ENCODE results near the gene GALNT9.

GALNT9 gene

DNA sequence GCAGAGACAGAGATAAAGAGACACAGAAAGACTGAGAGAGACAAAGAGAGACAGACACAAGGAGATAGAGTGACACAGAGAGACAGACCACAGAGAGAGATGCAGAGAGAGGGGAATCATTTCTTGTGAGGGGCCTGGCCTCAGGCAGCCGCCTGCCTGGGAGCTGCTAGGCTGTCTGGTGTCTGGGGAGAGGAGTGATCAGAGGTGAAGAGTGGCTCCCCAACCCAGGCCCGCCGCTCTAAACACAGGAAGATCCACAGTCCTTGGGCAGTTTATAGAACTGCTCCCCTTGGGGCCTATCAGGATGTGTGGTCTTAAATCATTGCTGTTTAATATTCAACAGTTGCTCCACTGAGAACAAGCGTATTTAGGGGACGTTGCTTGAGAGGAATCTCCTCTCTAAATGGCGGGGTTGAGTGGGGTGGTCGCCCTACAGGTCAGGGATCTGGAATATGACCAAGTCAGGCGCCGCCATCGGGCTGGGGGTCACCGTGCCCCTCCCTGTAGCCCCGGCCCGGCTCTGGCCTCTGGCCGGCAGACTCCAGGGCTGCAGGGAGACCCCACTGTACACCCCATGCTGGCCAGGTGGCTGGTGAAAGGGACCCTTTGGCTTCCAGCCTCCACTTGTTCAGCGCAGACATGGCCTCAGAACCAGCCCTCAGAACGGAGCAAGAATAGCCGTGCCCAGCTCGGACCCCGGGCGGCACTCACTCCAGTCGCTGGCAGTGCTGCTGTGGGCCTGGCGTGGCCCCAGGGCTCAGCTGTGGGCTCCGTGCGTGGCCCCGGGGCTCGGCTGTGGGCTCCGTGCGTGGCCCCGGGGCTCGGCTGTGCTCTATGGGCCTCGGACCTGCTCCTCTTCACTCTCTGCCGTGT lies 89.4 kb downstream of the GALNT9 start:
- DNase-seq (ENCODE audit: low spot score), result no peak
- TF ChIP-seq, protein P1, sequence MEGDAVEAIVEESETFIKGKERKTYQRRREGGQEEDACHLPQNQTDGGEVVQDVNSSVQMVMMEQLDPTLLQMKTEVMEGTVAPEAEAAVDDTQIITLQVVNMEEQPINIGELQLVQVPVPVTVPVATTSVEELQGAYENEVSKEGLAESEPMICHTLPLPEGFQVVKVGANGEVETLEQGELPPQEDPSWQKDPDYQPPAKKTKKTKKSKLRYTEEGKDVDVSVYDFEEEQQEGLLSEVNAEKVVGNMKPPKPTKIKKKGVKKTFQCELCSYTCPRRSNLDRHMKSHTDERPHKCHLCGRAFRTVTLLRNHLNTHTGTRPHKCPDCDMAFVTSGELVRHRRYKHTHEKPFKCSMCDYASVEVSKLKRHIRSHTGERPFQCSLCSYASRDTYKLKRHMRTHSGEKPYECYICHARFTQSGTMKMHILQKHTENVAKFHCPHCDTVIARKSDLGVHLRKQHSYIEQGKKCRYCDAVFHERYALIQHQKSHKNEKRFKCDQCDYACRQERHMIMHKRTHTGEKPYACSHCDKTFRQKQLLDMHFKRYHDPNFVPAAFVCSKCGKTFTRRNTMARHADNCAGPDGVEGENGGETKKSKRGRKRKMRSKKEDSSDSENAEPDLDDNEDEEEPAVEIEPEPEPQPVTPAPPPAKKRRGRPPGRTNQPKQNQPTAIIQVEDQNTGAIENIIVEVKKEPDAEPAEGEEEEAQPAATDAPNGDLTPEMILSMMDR (IDR thresholded peaks at IDR 0.05; ENCODE audit: extremely low read depth, missing control alignments), result no peak

DNA sequence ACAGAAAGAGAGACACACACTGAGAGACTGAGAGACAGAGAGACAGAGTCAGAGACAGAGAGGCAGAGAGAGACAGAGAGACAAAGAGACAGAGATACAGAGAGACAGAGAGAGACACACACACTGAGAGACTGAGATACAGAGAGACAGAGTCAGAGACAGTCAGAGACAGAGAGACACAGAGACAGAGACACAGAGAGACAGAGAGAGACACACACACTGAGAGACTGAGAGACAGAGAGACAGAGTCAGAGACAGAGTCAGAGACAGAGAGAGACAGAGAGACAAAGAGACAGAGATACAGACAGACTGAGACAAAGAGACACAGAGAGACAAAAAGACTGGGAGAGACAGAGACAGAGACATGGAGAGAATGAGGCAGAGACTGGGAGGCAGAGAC lies 90.0 kb downstream of the GALNT9 start:
- no peak for DNase-seq (ENCODE audit: low spot score)
- TF ChIP-seq, protein P1 (IDR thresholded peaks at IDR 0.05; ENCODE audit: extremely low read depth, missing control alignments), result no peak

DNA sequence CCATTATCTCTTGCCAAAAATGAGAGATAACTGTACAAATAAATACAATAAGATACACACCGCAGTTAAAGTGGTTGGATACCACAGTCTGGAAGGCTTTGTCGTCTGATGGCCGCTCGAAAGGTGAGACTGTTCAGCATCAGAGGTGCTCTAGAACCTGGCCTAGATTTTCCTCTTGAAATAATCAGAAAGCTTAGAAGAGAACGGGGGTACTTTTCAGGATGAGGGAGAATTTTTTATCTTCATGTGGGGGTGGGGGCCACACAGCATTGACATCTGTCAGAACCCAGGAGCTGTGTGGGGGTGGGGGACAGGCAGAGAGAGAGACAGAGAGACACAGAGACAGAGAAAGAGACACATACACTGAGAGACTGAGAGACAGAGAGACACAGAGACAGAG lies 90.5 kb downstream of the GALNT9 start:
- DNase-seq (ENCODE audit: low spot score), result no peak
- TF ChIP-seq, protein P1 (IDR thresholded peaks at IDR 0.05; ENCODE audit: extremely low read depth, missing control alignments), result no peak

DNA sequence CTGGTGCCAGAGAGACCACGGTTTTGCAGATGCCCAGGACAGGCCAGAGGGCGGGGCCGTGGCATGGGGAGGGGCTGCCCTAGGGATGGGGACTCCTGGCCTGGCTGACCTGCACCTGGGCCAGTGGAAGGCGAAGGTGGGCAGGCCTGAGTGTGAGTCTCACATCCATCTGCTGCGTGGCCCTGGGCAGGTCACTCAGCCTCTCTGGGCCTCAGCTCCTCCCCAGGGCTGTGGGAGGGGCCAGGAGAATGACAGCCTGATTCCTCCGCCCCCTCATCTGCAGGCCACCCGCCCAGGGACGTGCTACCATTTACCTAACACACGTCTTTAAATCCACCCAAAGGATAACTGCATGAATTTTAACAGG lies 90.9 kb downstream of the GALNT9 start:
- no peak for DNase-seq (ENCODE audit: low spot score)
- TF ChIP-seq, protein P1 (IDR thresholded peaks at IDR 0.05; ENCODE audit: extremely low read depth, missing control alignments), result no peak

DNA sequence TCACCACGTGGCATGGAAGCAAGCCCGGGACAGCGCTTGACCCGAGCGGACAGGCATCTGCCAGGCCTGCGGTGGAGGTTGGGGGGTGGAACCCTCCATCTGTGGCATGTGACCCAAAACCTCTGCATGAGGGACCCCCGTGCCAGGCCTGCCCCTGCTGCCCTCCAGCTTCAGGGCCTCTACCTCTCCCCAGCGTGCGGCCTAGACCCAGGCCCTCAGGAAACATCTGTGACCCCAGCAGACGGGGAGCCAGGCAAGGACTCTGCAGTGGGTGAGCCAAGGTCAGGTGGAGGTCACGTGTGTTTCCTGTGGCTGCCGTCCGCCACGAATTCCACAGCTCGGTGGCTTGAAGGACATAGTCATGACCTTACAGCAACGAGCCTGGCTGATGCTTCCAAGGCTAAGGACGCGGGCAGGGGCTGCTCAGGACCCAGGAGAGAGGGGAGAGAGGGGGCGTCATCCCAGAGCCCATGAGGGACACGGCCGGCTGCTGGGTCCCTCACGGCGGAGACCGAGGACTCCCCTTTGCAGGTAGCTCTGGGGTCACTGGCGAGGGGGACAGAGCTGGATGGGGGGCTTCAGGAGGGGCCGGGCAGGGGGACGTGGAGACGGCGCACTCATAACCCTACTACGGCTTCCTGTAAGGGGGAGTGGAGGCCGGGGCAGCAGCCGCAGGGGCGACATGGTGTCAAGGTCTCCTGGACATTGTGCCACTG lies 91.5 kb downstream of the GALNT9 start:
- TF ChIP-seq, protein P1 (IDR thresholded peaks at IDR 0.05; ENCODE audit: extremely low read depth, missing control alignments), result no peak
- no peak for DNase-seq (ENCODE audit: low spot score)

DNA sequence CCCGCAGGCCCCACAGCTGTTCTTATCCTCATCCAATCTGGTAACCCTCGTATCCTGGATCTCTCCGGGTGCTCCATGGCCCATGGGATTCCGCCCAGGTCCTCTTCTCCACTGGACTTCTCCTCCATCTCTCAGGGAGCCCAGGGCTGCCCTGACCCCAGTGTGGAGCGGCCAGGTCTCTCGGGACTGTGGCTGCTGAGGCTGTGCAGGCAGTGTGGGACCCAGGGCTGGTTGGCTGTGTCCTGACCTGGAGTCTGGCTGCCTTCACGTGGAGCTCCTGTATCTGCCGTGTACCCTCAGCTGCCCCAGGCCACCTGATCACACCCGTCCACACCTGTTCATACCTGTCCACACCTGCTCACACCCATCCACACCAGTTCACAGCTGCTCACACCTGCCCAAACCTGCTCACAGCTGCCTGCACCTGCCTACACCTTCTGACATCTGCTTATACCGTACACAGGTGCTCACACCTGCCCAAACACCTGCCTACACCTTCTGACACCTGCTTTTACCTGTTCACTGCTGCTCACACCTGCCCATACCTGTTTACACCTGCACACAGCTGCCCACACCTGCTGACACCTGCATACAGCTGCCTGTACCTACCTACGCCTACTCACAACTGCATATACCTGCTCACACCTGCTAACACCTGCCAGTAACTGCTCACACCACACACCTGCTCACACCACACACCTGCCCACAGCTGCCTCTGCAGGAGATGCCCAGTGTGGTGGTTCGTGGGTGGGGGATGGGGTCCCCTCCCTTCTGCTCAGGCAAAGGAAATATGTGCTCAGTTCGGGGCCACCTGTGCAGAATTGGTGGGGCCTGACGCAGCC lies 92.2 kb downstream of the GALNT9 start:
- no peak for DNase-seq (ENCODE audit: low spot score)
- TF ChIP-seq, protein P1 (IDR thresholded peaks at IDR 0.05; ENCODE audit: extremely low read depth, missing control alignments), result no peak

Measured in GM20000 (cell line).